Caco-2 (cell line): ENCODE data around the gene WFIKKN1. TPM values are rescaled to one million over a fixed set of nuclear protein-coding genes. Genes with fewer than 3 reads are reported as not detected.

Source experiments
- Bru-seq: library from RNA; stranded (reverse); fragments of 400-500 nt; gene quantifications from one replicate; lab custom pipeline; 2021; lab: Mats Ljungman, UMichigan
- BruChase-seq, 2 experiments: library from RNA; stranded (reverse); fragments of 400-500 nt; gene quantifications; one replicate each; lab custom pipeline; 2021; lab: Mats Ljungman, UMichigan
- BruUV-seq: library from RNA; stranded (reverse); fragments of 400-500 nt; replicated peaks from 2 replicates; lab custom pipeline; 2021; lab: Mats Ljungman, UMichigan
- CTCF ChIA-PET: fragments of 300-600 bp; sonication (Branson Sonifier 250); formaldehyde crosslinking; loops from one replicate; lab custom pipeline; 2022; ENCODE audit warnings: antibody characterized with exemption; lab: Charles Lee
- POLR2A ChIA-PET: fragments of 300-600 bp; sonication (Branson Sonifier 250); formaldehyde crosslinking; loops from one replicate; lab custom pipeline; 2022; ENCODE audit warnings: antibody characterized with exemption; lab: Charles Lee
- DNase-seq, 2 experiments: peaks; one replicate each; pipeline versions ENCODE4 v3.0.0 to v3.0.0-alpha.2; 2020 to 2022
- H3K27me3 ChIP-seq: replicated peaks from 2 replicates; pipeline ENCODE4 v1.6.0; 2011; ENCODE audit warnings: low read length; ENCODE audit not compliant: control insufficient read depth, insufficient read depth
- H3K36me3 ChIP-seq: 2 replicates; pipeline ENCODE4 v1.5.1; 2011; ENCODE audit warnings: low read length; ENCODE audit not compliant: control insufficient read depth, insufficient read depth
- H3K4me1 ChIP-seq: fragments of 250-450 bp; sonication (Bioruptor Pico); 2 replicates; pipeline ENCODE4 v1.5.1; 2020; ENCODE audit warnings: mild to moderate bottlenecking
- H3K4me3 ChIP-seq: 2 replicates; pipeline ENCODE4 v1.5.1; 2011; ENCODE audit warnings: low read depth, mild to moderate bottlenecking, control low read depth, low read length
- H3K9me3 ChIP-seq: fragments of 250-450 bp; sonication (Bioruptor Pico); 2 replicates; pipeline ENCODE4 v1.5.1; 2020; ENCODE audit warnings: mild to moderate bottlenecking, moderate library complexity
- H3K27ac Mint-ChIP-seq: one replicate; pipeline ENCODE4 v1.8.0; 2022; ENCODE audit warnings: mixed read lengths; ENCODE audit not compliant: unreplicated experiment
- H3K27me3 Mint-ChIP-seq: one replicate; pipeline ENCODE4 v1.8.0; 2022; ENCODE audit warnings: mixed read lengths; ENCODE audit not compliant: insufficient read depth, unreplicated experiment
- H3K36me3 Mint-ChIP-seq: one replicate; pipeline ENCODE4 v1.8.0; 2022; ENCODE audit warnings: mild to moderate bottlenecking, mixed read lengths; ENCODE audit not compliant: insufficient read depth, unreplicated experiment
- H3K4me1 Mint-ChIP-seq: one replicate; pipeline ENCODE4 v1.8.0; 2022; ENCODE audit warnings: low read depth, mixed read lengths; ENCODE audit not compliant: unreplicated experiment
- H3K4me3 Mint-ChIP-seq: one replicate; pipeline ENCODE4 v1.8.0; 2022; ENCODE audit warnings: mild to moderate bottlenecking, moderate library complexity, mixed read lengths; ENCODE audit not compliant: unreplicated experiment
- H3K9me3 Mint-ChIP-seq: one replicate; pipeline ENCODE4 v1.8.0; 2022; ENCODE audit warnings: mixed read lengths; ENCODE audit not compliant: unreplicated experiment
- intact Hi-C: fragments of 100-400 bp; cut with micrococcal nuclease; formaldehyde crosslinking; loops from one replicate; pipeline ENCODE4 v1.10.0; 2022; ENCODE audit not compliant: unreplicated experiment
- long read RNA-seq: library from polyadenylated mRNA; stranded (forward); transcript quantifications from one replicate; pipeline ENCODE4 v2.0.0, GENCODE V29; 2022
- total RNA-seq: library from RNA; stranded (reverse); gene quantifications from 2 replicates; pipeline ENCODE4 v1.2.3, GENCODE V29; 2022
- TF ChIP-seq, protein P1 (sequence below), 2 experiments: fragments of 200-600 bp in 1 of 2; IDR thresholded peaks; 1 replicate in 1 of 2; 2 replicates in 1 of 2; pipeline versions ENCODE4 v1.5.1 to v1.8.0; 2011 to 2022; ENCODE audit warnings: antibody characterized with exemption in 1 of 2, control low read depth in 1 of 2, inconsistent platforms in 1 of 2, low read depth in 1 of 2, low read length in 1 of 2, mild to moderate bottlenecking in 1 of 2, moderate library complexity in 1 of 2; ENCODE audit not compliant: insufficient read depth in 1 of 2, severe bottlenecking in 1 of 2, unreplicated experiment in 1 of 2

Gene WFIKKN1
- total RNA-seq (0.39 and 0.54 TPM in 2 replicates), Bru-seq, nascent RNA (percentile 16 among the genes with signal in this experiment), BruChase-seq, experiment 1, labeled RNA remaining after a 2-hour chase (percentile 24 among the genes with signal in this experiment), BruChase-seq, experiment 2, labeled RNA remaining after a 6-hour chase (percentile 44 among the genes with signal in this experiment)
- long read RNA-seq, full-length matches to known transcripts = 3 of 3 reads
- long read RNA-seq, partial matches to known transcripts = 0 of 3 reads
- long read RNA-seq, other reads (novel, unspliced or antisense) = 0 of 3 reads

GRCh38 chr16:630815-631405 is at the start of gene WFIKKN1:
TSS of gene WFIKKN1 (plus strand) at chr16:630985. CDS start at chr16:631254, 269 bp downstream.
- Histone ChIP-seq H3K36me3 (no peaks in the 10 kb centered on the region), H3K27me3 (no peaks in the 10 kb centered on the region), H3K4me1 (peaks cover 6% of the 10 kb centered on the region; the same call in 1 of the 2 replicates), H3K4me3 (no peak within 1 kb of the TSS), H3K9me3 (no peaks in the 10 kb centered on the region)
- DNase-seq = no peak
- no peak within 1 kb of the TSS for H3K4me3 Mint-ChIP-seq
- POLR2A ChIA-PET = no interaction called here
- intact Hi-C loops = no loop called here
- CTCF ChIA-PET = interaction anchor here (0.5 kb wide), 1 partner anchor 37 kb away, joined by 5 read pairs; no protein-coding TSS in a partner anchor
- BruUV-seq = no TSS peak
- H3K4me1 Mint-ChIP-seq = no peaks in the 10 kb centered on the region
- H3K36me3 Mint-ChIP-seq = peaks cover 27% of the 10 kb centered on the region
- H3K27ac Mint-ChIP-seq = no peak within 1 kb of the TSS
- H3K9me3 Mint-ChIP-seq = no peaks in the 10 kb centered on the region
- H3K27me3 Mint-ChIP-seq = no peaks in the 10 kb centered on the region
- TF ChIP-seq, protein P1, sequence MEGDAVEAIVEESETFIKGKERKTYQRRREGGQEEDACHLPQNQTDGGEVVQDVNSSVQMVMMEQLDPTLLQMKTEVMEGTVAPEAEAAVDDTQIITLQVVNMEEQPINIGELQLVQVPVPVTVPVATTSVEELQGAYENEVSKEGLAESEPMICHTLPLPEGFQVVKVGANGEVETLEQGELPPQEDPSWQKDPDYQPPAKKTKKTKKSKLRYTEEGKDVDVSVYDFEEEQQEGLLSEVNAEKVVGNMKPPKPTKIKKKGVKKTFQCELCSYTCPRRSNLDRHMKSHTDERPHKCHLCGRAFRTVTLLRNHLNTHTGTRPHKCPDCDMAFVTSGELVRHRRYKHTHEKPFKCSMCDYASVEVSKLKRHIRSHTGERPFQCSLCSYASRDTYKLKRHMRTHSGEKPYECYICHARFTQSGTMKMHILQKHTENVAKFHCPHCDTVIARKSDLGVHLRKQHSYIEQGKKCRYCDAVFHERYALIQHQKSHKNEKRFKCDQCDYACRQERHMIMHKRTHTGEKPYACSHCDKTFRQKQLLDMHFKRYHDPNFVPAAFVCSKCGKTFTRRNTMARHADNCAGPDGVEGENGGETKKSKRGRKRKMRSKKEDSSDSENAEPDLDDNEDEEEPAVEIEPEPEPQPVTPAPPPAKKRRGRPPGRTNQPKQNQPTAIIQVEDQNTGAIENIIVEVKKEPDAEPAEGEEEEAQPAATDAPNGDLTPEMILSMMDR (IDR thresholded peaks at IDR 0.05; ENCODE audit: insufficient read depth in 1 of 2, low read depth in 1 of 2, low read length in 1 of 2, severe bottlenecking in 1 of 2, unreplicated experiment in 1 of 2) = no peak

DNA sequence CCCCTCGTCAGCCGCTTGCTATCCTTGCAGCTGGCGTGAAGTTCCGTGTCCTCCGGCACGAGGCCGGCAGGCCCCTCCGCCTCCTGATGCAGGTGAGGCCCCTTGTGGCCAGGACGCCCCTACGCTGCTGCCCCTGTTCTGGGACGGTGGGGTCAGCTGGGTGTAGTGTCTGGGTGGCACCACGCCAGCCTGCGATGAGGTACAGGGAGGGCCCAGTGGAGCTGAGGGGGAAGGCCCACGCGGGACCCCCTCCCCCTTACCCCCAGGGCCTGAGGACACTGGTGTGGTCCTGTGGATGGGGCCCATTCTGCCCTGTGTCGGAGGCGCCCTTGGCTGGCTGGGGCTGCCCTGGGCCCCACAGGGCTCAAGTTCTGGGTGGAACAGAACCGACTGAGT is 48.6 kb upstream of the WFIKKN1 start:
- no TSS peak for BruUV-seq
- ChIA-PET CTCF (interaction anchor here (0.5 kb wide), 1 partner anchor 43 kb away, joined by 5 read pairs; no protein-coding TSS in a partner anchor), POLR2A (no interaction called here)
- H3K27ac Mint-ChIP-seq = no peak overlapping the region
- peaks cover 20% of the 10 kb centered on the region for H3K36me3 Mint-ChIP-seq
- TF ChIP-seq, protein P1 (IDR thresholded peaks at IDR 0.05; ENCODE audit: insufficient read depth in 1 of 2, low read depth in 1 of 2, low read length in 1 of 2, severe bottlenecking in 1 of 2, unreplicated experiment in 1 of 2) = no peak
- no peaks in the 10 kb centered on the region for H3K9me3 Mint-ChIP-seq
- no peak overlapping the region for H3K4me3 Mint-ChIP-seq
- Histone ChIP-seq H3K27me3 (no peaks in the 10 kb centered on the region), H3K9me3 (no peaks in the 10 kb centered on the region), H3K4me1 (no peaks in the 10 kb centered on the region; the same call in 1 of the 2 replicates), H3K36me3 (no peaks in the 10 kb centered on the region; the same call in 1 of the 2 replicates), H3K4me3 (no peak overlapping the region)
- no peak for DNase-seq
- intact Hi-C loops = no loop called here
- H3K27me3 Mint-ChIP-seq = no peaks in the 10 kb centered on the region
- no peaks in the 10 kb centered on the region for H3K4me1 Mint-ChIP-seq

DNA sequence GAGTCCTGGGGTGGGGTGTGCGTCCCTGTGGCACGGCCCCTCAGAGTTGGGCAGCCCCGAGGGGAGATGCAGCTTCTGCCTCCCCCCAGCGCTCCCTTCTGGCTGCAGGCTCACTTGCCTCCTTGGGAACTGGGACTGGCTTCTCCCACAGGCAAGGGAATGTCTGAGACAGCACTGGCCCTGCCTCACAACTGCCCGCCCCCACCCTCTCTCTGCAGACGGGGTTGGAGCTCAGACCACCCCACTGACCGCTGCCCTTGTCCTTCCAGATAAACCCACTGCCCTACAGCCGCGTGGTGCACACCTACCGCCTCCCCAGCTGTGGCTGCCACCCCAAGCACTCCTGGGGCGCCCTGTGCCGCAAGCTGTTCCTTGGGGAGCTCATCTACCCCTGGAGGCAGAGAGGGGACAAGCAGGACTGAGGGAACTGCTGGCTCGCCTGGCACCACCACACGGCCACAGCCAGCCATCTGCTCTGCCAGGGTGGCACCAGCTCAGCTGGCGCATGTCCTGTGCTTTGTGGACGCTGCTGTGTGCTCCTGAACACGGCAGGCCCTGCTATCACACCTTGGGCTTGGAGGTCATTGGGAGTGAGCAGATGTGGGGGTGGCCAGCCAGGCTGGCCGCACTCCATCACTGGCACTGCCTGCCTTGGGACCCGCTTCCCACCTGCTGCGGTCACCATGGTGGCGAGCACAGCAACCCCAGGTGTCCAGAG is 48.0 kb upstream of the WFIKKN1 start:
- H3K9me3 Mint-ChIP-seq = no peaks in the 10 kb centered on the region
- ChIA-PET CTCF (interaction anchor here (0.5 kb wide), 1 partner anchor 44 kb away, joined by 5 read pairs; no protein-coding TSS in a partner anchor), POLR2A (no interaction called here)
- no peaks in the 10 kb centered on the region for H3K27me3 Mint-ChIP-seq
- TF ChIP-seq, protein P1 (IDR thresholded peaks at IDR 0.05; ENCODE audit: insufficient read depth in 1 of 2, low read depth in 1 of 2, low read length in 1 of 2, severe bottlenecking in 1 of 2, unreplicated experiment in 1 of 2) = no peak
- BruUV-seq = no TSS peak
- DNase-seq = no peak
- H3K27ac Mint-ChIP-seq = no peak overlapping the region
- intact Hi-C loops = no loop called here
- peaks cover under 1% of the 10 kb centered on the region; the same call in 1 of the 2 replicates for H3K4me1 ChIP-seq
- no peaks in the 10 kb centered on the region; the same call in 1 of the 2 replicates for H3K36me3 ChIP-seq
- no peaks in the 10 kb centered on the region for H3K9me3 ChIP-seq
- no peak overlapping the region for H3K4me3 ChIP-seq
- H3K36me3 Mint-ChIP-seq = peaks cover 22% of the 10 kb centered on the region
- H3K27me3 ChIP-seq = no peaks in the 10 kb centered on the region
- H3K4me1 Mint-ChIP-seq = no peaks in the 10 kb centered on the region
- no peak overlapping the region for H3K4me3 Mint-ChIP-seq
